ENCODE measurements around the gene LRIG1. TPM values are rescaled to one million over a fixed set of nuclear protein-coding genes. Genes with fewer than 3 reads are reported as not detected.
A peak's percentile ranks its signal among the peaks of the same experiment; 100 is the strongest.

LRIG1 gene
- total RNA-seq, 1 donor from 2014 or later, result 178 TPM

DNA sequence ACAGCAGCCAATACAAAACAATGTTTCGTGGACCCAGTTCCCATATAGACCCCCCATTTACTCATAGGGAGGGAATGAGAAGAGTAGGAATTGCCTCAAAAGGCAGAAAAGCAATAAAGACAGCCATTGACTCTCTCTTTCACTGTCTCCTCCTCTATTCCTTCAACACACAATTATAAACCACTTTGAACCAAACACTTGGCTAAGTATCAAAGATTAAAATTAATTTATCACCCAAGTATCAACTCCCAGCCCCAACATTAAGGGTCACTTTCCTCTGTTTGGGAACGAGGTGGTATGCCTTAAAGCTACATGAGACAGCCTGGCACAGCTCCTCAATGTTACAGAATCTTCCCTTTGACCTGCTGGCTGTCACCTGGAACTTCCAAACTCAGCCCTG lies 16.4 kb upstream of the LRIG1 start:
- TF ChIP-seq, protein P1, sequence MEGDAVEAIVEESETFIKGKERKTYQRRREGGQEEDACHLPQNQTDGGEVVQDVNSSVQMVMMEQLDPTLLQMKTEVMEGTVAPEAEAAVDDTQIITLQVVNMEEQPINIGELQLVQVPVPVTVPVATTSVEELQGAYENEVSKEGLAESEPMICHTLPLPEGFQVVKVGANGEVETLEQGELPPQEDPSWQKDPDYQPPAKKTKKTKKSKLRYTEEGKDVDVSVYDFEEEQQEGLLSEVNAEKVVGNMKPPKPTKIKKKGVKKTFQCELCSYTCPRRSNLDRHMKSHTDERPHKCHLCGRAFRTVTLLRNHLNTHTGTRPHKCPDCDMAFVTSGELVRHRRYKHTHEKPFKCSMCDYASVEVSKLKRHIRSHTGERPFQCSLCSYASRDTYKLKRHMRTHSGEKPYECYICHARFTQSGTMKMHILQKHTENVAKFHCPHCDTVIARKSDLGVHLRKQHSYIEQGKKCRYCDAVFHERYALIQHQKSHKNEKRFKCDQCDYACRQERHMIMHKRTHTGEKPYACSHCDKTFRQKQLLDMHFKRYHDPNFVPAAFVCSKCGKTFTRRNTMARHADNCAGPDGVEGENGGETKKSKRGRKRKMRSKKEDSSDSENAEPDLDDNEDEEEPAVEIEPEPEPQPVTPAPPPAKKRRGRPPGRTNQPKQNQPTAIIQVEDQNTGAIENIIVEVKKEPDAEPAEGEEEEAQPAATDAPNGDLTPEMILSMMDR (conservative IDR thresholded peaks at IDR 0.05), result no peak
- peaks cover 9% of the 10 kb centered on the region for H3K9me3 Mint-ChIP-seq
- no peak overlapping the region for H3K27ac Mint-ChIP-seq (ENCODE audit: unreplicated experiment)
- peaks cover 27% of the 10 kb centered on the region for H3K4me1 Mint-ChIP-seq
- no peak for DNase-seq (ENCODE audit: low read depth, low spot score)
- no peaks in the 10 kb centered on the region for H3K36me3 Mint-ChIP-seq (ENCODE audit: low read depth)
- no peak overlapping the region for H3K4me3 Mint-ChIP-seq
- H3K27me3 Mint-ChIP-seq (ENCODE audit: low read depth), result no peaks in the 10 kb centered on the region

DNA sequence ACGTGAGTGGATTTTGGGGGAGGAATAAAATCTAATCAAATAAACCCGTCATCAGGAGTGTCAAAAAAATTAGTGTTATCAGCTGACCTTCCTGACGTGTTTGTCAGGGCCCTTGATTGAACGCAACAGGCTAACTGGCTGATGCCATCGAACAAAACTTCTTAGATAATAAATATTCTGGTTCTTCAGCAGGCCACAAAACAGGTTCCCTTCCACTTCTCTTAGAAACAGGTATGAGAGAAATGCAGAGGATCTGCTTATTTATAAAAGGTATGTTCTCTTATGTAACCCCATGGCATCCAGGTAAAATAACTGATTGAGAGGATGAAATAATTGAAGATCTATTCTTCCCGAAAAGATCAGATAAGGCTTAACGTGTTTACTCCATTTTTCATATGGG lies 7.6 kb upstream of the LRIG1 start:
- peaks cover 4% of the 10 kb centered on the region for H3K9me3 Mint-ChIP-seq

DNA sequence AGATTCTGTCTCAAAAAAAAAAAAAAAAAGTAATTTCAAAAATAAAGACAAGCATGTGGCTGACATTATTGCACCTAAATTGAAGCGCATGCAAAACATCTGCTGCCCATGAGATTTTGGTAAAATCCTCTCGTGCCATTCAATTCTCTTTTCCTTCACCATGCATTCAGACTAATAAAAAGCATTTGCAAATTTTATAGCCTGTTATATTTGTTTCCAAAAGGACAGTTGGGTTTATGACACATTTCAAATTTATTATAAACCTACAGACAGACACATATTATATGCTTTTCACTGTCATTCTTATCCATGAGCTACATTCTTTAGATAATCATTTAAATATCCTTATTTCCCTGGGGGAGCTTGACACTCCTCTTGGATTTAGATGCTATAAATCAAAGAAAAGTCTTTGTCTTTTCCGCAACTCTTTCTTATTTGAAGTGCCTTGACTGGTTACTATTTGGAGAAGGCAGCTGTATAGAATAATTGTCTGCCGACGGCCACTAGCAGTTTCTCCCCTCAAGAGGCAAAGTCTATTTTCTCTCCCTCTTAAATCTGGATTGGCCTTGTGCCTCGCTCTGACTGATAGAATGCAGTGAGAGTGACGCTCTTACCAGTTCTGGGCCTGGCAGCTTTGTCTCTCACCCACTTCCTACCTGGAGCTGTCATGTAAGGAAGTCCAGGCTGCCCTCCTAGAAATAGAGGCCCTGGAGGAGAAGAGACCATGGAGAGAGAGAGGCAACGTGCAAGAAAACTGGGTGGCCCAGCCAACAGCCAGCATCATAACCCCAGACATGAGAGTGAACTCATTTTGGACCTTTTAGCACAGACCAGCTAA lies 6.8 kb upstream of the LRIG1 start:
- Mint-ChIP-seq H3K27ac (ENCODE audit: unreplicated experiment) (peak overlapping the region; percentile 38), H3K9me3 (no peaks in the 10 kb centered on the region), H3K36me3 (ENCODE audit: low read depth) (no peaks in the 10 kb centered on the region), H3K4me3 (no peak overlapping the region), H3K27me3 (ENCODE audit: low read depth) (no peaks in the 10 kb centered on the region), H3K4me1 (peaks cover 32% of the 10 kb centered on the region)
- DNase-seq (ENCODE audit: low read depth, low spot score), result no peak
- TF ChIP-seq, protein P1 (conservative IDR thresholded peaks at IDR 0.05), result no peak

More for the DNA sequence above, 7.6 kb upstream of the LRIG1 start:
- DNase-seq (ENCODE audit: low read depth, low spot score), result no peak
- no peaks in the 10 kb centered on the region for H3K36me3 Mint-ChIP-seq (ENCODE audit: low read depth)
- no peaks in the 10 kb centered on the region for H3K27me3 Mint-ChIP-seq (ENCODE audit: low read depth)
- peaks cover 24% of the 10 kb centered on the region for H3K4me1 Mint-ChIP-seq
- TF ChIP-seq, protein P1 (conservative IDR thresholded peaks at IDR 0.05), result no peak
- H3K27ac Mint-ChIP-seq (ENCODE audit: unreplicated experiment), result no peak overlapping the region
- no peak overlapping the region for H3K4me3 Mint-ChIP-seq

DNA sequence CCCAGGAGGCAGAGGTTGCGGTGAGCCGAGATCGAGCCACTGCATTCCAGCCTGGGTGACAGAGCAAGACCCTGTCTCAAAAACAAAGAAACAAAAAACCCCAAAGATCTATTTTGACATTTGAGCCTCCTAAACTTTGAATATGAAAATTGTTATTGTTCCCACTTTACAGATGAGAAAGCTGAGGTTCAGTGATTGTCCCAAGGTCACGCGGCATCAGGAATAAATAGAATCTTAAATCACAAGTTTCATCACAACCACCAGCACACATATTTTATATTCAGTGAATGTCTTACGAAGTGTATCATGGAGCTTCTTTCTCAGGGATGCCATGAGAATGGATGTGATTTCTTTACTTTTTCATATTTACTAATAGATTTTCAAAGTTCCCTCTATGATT lies 5.3 kb upstream of the LRIG1 start:
- no peak overlapping the region for H3K4me3 Mint-ChIP-seq
- TF ChIP-seq, protein P1 (conservative IDR thresholded peaks at IDR 0.05), result no peak
- no peak for DNase-seq (ENCODE audit: low read depth, low spot score)
- H3K9me3 Mint-ChIP-seq, result no peaks in the 10 kb centered on the region
- H3K36me3 Mint-ChIP-seq (ENCODE audit: low read depth), result no peaks in the 10 kb centered on the region
- peaks cover 2% of the 10 kb centered on the region for H3K27me3 Mint-ChIP-seq (ENCODE audit: low read depth)
- no peak overlapping the region for H3K27ac Mint-ChIP-seq (ENCODE audit: unreplicated experiment)
- peaks cover 47% of the 10 kb centered on the region for H3K4me1 Mint-ChIP-seq

DNA sequence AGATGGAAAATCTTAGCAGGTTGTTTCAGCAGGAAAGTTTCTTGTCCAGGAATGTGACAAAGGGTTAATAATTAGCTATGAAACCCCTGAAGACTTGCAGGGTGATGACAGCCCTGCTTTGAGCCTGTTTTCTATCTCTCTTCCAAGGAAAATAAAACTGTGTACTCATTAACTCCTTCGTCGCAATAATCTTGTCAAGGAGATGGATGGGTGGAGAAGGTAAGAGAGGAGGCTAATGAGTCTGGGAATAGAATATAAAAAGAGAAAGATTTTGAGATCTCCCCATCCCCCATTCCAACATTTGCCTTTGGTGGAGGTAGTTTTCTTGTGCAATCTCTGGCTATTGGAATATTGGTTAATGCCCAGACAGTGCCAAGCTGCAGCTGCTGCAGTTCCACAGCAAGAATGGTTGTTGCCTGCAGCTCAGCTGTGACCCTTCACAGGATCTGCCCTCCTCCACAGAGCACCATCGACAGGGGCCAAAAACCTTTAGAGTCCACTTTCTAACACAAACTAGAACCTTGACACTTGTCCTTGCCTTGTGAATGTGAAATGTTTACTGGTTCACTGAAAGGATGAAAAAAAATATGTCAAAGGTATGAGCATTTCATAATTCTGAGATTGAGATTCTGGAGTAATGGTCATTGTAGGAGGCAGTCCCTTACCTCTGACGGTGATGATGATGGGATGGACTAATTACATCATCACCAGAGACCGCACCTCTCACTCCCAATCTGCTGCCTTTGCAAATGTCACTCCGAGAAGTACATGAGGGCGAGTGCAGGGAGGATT lies 4.2 kb upstream of the LRIG1 start:
- no peak for DNase-seq (ENCODE audit: low read depth, low spot score)
- peaks cover 48% of the 10 kb centered on the region for H3K4me1 Mint-ChIP-seq
- H3K36me3 Mint-ChIP-seq (ENCODE audit: low read depth), result no peaks in the 10 kb centered on the region
- H3K27ac Mint-ChIP-seq (ENCODE audit: unreplicated experiment), result no peak overlapping the region
- no peaks in the 10 kb centered on the region for H3K9me3 Mint-ChIP-seq
- H3K4me3 Mint-ChIP-seq, result no peak overlapping the region
- TF ChIP-seq, protein P1 (conservative IDR thresholded peaks at IDR 0.05), result no peak
- H3K27me3 Mint-ChIP-seq (ENCODE audit: low read depth), result peaks cover 2% of the 10 kb centered on the region
